GM23248 (cell line): ENCODE measurements around the gene IQGAP3.

Experiments
- EZH2 ChIP-seq: fragments of 200-600 bp; sonication (generic); IDR thresholded peaks from 2 replicates; pipeline ENCODE4 v1.6.1; 2018; ENCODE audit warnings: antibody characterized with exemption, mild to moderate bottlenecking; ENCODE audit not compliant: insufficient read depth, poor library complexity, severe bottlenecking
- EZH2phosphoT487 ChIP-seq: fragments of 200-600 bp; sonication (generic); IDR thresholded peaks from 2 replicates; pipeline ENCODE4 v1.6.1; 2018; ENCODE audit warnings: antibody characterized with exemption, moderate library complexity, mild to moderate bottlenecking, low read depth; ENCODE audit not compliant: insufficient read depth

DNA sequence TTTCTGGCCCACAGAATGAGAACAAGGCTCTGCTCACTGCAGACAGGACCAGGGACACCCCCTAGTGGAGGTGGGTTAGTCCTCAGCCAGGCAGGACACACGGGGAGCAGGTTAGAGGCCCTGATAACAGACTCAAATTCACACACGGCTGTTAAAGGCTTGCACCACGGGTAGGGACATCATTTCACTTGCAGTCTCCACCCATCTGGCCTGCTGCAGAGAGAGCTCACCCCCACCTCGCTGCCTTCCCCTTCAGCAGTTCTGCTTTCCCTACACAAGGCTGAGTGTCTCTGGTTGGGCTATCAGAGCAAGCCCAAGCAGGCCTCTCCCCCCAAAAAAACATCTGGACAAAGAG is 92.4 kb downstream of the IQGAP3 start:
- TF ChIP-seq EZH2phosphoT487 (no peak), EZH2 (no peak)
